Choroid plexus epithelial cell (primary cell): ENCODE data around the gene PRKAG2.

Source experiments
- DNase-seq: peaks from one replicate; pipeline ENCODE4 v3.0.0-alpha.2; 2010; ENCODE audit warnings: low read depth
- H3K4me3 ChIP-seq: 2 replicates; pipeline ENCODE4 v1.5.1; 2011; ENCODE audit warnings: low read depth, mild to moderate bottlenecking, control low read depth, low read length, moderate library complexity
- CTCF ChIP-seq: conservative IDR thresholded peaks from 2 replicates; pipeline ENCODE4 v1.5.1; 2011; ENCODE audit warnings: low read depth, mild to moderate bottlenecking, control low read depth, inconsistent platforms, low read length, moderate library complexity

PRKAG2 gene

GRCh38 chr7:151891182-151891581 lies 14.3 kb upstream of the PRKAG2 start:
- TF ChIP-seq CTCF, result no peak
- no peak overlapping the region for H3K4me3 ChIP-seq
- no peak for DNase-seq

GRCh38 chr7:151890355-151891004 lies 13.6 kb upstream of the PRKAG2 start:
- DNase-seq, result no peak
- no peak for TF ChIP-seq CTCF
- no peak overlapping the region for H3K4me3 ChIP-seq

- DNase-seq, result no peak
- no peak overlapping the region for H3K4me3 ChIP-seq
- no peak for TF ChIP-seq CTCF
Observed at GRCh38 chr7:151889406-151890354, 12.8 kb upstream of the PRKAG2 start.

- no peak overlapping the region for H3K4me3 ChIP-seq
- DNase-seq, result no peak
- no peak for TF ChIP-seq CTCF
Observed at GRCh38 chr7:151888079-151889067, 11.5 kb upstream of the PRKAG2 start.

- no peak overlapping the region for H3K4me3 ChIP-seq
- no peak for DNase-seq
- TF ChIP-seq CTCF, result no peak
Observed at GRCh38 chr7:151886783-151887182, 9.9 kb upstream of the PRKAG2 start.

GRCh38 chr7:151885202-151885580 lies 8.3 kb upstream of the PRKAG2 start:
- TF ChIP-seq CTCF, result no peak
- no peak for DNase-seq
- H3K4me3 ChIP-seq, result no peak overlapping the region
